ENCODE data around the gene TLCD4.
A peak's percentile ranks its signal among the peaks of the same experiment; 100 is the strongest.

The TLCD4 gene

GRCh38 chr1:95117207-95118066 lies at the start of gene TLCD4:
Gene TLCD4, plus strand, starts transcription at chr1:95117355. Its CDS starts 26,547 bp downstream, at chr1:95143902.
- Histone ChIP-seq H3K36me3 (ENCODE audit: low read depth) (no peaks in the 10 kb centered on the region), H3K9me3 (ENCODE audit: severe bottlenecking) (no peaks in the 10 kb centered on the region), H3K4me1 (ENCODE audit: insufficient read depth, poor library complexity, severe bottlenecking) (no peaks in the 10 kb centered on the region), H3K27me3 (ENCODE audit: insufficient read depth, poor library complexity, severe bottlenecking) (peaks cover 9% of the 10 kb centered on the region), H3K27ac (ENCODE audit: poor library complexity, severe bottlenecking) (no peak within 1 kb of the TSS), H3K4me3 (ENCODE audit: severe bottlenecking) (peak within 1 kb of the TSS; percentile 66)
- no peak for TF ChIP-seq CTCF (IDR thresholded peaks at IDR 0.05; ENCODE audit: poor library complexity, severe bottlenecking)
- peak; percentile 91 for ATAC-seq (ENCODE audit: low read depth)
- DNase-seq (ENCODE audit: low spot score), result peak; percentile 48

- H3K36me3 ChIP-seq (ENCODE audit: low read depth), result no peaks in the 10 kb centered on the region; the same call in 1 of the 2 replicates
- DNase-seq (ENCODE audit: low spot score) (no peak), ATAC-seq (ENCODE audit: low read depth) (no peak)
- H3K27me3 ChIP-seq (ENCODE audit: insufficient read depth, poor library complexity, severe bottlenecking), result no peaks in the 10 kb centered on the region
- H3K9me3 ChIP-seq (ENCODE audit: severe bottlenecking), result no peaks in the 10 kb centered on the region
- no peaks in the 10 kb centered on the region for H3K4me1 ChIP-seq (ENCODE audit: insufficient read depth, poor library complexity, severe bottlenecking)
- no peak overlapping the region for H3K4me3 ChIP-seq (ENCODE audit: severe bottlenecking)
- no peak for TF ChIP-seq CTCF (IDR thresholded peaks at IDR 0.05; ENCODE audit: poor library complexity, severe bottlenecking)
- no peak overlapping the region for H3K27ac ChIP-seq (ENCODE audit: poor library complexity, severe bottlenecking)
These were observed 49.6 kb upstream of the TLCD4 start for GRCh38 chr1:95067568-95067967.

GRCh38 chr1:95068956-95069709 lies 48.0 kb upstream of the TLCD4 start:
- no peak for TF ChIP-seq CTCF (IDR thresholded peaks at IDR 0.05; ENCODE audit: poor library complexity, severe bottlenecking)
- DNase-seq (ENCODE audit: low spot score) (no peak), ATAC-seq (ENCODE audit: low read depth) (no peak)
- no peaks in the 10 kb centered on the region for H3K27me3 ChIP-seq (ENCODE audit: insufficient read depth, poor library complexity, severe bottlenecking)
- H3K4me1 ChIP-seq (ENCODE audit: insufficient read depth, poor library complexity, severe bottlenecking), result no peaks in the 10 kb centered on the region
- H3K36me3 ChIP-seq (ENCODE audit: low read depth), result no peaks in the 10 kb centered on the region; the same call in 1 of the 2 replicates
- no peak overlapping the region for H3K4me3 ChIP-seq (ENCODE audit: severe bottlenecking)
- H3K9me3 ChIP-seq (ENCODE audit: severe bottlenecking), result no peaks in the 10 kb centered on the region
- no peak overlapping the region for H3K27ac ChIP-seq (ENCODE audit: poor library complexity, severe bottlenecking)

GRCh38 chr1:95069710-95070093 lies 47.5 kb upstream of the TLCD4 start:
- no peak overlapping the region for H3K4me3 ChIP-seq (ENCODE audit: severe bottlenecking)
- H3K4me1 ChIP-seq (ENCODE audit: insufficient read depth, poor library complexity, severe bottlenecking), result no peaks in the 10 kb centered on the region
- no peaks in the 10 kb centered on the region for H3K27me3 ChIP-seq (ENCODE audit: insufficient read depth, poor library complexity, severe bottlenecking)
- DNase-seq (ENCODE audit: low spot score) (no peak), ATAC-seq (ENCODE audit: low read depth) (no peak)
- no peaks in the 10 kb centered on the region for H3K9me3 ChIP-seq (ENCODE audit: severe bottlenecking)
- H3K36me3 ChIP-seq (ENCODE audit: low read depth), result no peaks in the 10 kb centered on the region; the same call in 1 of the 2 replicates
- no peak for TF ChIP-seq CTCF (IDR thresholded peaks at IDR 0.05; ENCODE audit: poor library complexity, severe bottlenecking)
- H3K27ac ChIP-seq (ENCODE audit: poor library complexity, severe bottlenecking), result no peak overlapping the region
